NCI-H446 treated with DMSO at 0.1 percent for 48 hours (cell line): ENCODE data around the gene STX16.
"Not testable (repeated sequence)": the region's sequence is repeated elsewhere in the genome, so short reads cannot be mapped to it uniquely, and the experiment has no call there.

ENCODE experiments used
- DNase-seq: peaks from one replicate; lab custom pipeline; 2025; lab: John Stamatoyannopoulos, UW

The STX16 gene

DNA sequence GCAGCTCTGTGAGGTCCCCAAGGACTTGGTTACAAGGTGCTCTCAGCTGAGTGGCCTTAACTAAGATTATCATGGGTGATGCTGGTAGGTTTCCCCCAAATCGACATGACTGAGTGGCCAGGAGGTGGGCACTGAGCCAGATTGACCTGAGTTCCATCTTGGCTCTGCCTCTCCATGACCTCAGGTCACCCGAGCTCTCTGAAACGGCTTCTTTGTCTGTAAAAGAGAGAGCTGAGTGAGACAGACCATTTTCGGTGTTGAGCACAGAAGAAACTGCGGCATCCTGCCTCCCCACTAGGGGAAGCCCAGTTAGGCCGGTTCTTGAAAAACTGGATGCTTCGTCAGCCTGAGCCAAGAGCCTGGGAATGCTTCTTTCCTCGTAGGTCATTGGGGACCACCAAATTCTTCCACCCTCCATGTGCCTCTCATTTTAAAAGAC, 14.1 kb upstream of the STX16 start:
- DNase-seq = no peak

GRCh38 chr20:58637466-58638213, 13.4 kb upstream of the STX16 start:
- no peak for DNase-seq

DNA sequence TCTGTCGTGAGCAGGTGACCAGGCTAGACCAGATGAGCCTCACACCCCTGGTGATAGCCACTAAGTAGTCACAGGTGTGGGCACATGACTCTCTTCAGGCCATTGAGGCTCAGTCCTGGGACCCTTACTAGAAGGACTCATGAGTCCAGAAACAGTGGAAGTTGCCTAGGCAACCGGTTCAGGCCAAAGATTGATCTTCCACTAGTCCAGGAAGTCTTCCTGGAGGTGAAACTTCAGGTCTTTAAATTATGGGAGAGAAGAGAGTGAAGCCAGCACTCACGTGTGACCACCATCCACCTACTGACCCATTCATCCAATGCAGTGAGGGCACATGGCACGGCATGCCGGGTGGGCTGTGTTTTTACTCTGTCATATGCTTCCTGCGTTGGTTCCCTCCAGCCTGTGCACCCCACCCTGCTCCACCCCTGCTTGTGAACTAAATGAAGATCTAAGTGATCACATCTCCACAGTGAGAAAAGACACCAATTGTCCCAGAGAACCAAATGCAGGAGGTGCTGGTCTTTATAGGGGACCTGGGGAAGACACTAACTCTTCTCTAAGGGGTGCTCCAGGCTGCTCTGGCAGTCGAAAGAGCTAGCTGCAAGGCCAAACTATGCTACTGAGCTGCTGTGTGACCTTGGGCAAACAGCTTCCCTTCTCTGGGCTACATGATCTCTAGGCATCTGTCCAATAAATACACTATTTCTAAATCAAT, 12.5 kb upstream of the STX16 start:
- no peak for DNase-seq

DNA sequence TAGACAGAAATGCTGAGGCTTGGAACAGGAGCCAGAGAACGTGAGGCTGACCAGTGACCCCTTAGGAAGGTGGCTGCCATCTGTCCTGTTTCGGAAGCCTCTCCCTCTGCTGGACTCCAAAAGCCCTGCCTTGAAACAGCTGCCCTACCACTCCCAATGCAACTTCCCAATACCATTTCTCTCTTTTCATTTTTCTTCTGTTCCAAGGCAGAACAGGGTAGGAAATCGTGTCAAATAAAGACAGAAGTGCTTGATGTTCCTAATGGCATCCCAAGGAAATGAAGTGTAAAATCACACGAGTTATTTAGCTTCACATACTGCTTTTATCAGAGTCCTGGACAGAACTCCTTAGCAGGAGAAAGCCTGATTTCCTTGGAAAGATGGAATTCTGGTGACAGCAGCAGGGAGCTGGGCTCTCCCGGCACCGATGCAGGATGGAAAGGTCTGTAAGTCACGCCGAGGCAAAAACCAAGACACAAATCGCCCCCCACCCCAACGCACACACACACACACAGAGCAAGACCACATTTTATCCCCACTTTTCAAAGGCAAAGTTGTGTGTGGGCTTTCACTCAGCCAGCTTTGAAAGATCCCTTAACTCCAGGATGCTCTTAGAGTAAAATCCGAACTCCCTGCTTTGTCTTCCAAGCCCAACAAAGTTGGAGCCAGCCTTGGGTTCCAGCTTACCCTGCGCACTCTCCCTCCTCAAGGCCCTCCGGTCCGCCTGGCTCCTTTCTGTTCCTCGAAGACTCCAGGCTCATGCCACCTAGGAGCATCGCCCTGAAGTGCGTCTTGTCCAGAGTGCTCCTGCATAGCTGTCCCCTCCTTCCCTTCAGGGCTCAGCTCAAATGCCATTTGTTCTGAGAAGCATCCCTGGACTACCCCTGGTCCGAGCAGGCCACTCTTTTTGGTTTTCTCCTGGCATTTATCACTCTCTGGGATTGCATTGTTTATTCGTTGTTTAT, 11.6 kb upstream of the STX16 start:
- DNase-seq = no peak

GRCh38 chr20:58640446-58640845, 10.6 kb upstream of the STX16 start:
- no peak for DNase-seq

GRCh38 chr20:58642441-58642840, 8.6 kb upstream of the STX16 start:
- DNase-seq = no peak

DNA sequence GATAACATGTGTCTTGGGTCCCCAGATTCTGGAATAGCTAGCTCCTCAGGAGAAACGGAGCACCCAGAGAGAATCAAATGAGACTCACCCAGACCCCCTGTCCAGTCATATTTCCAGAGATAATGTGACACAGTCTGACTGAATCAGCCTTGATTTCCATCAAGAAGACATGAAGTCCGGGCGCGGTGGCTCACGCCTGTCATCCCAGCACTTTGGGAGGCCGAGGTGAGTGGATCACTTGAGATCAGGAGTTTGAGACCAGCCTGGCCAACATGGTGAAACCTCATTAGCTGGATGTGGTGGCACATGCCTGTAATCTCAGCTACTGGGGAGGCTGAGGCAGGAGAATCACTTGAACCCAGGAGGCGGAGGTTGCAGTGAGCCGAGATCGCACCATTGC, 8.2 kb upstream of the STX16 start:
- not testable (repeated sequence) for DNase-seq

GRCh38 chr20:58645412-58645968, 5.6 kb upstream of the STX16 start:
- no peak for DNase-seq

DNA sequence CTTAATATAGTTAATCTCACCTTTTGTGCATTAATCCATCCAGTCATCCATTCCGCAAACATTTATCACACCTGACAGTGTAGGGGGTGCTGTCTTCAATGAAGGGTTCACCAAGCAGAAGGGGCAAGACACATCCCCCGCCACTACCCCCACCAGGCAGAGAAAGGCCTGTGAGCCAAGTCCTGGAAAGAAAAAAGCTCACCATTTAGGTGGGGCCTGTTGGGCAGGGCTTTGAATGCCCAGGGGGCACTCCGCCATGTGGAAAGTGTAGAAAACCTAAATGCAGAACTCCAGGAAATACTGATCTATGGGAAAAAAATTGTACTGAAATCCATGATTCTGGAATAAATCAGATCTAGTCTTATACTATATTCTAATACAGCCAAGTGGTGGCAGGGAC, 4.8 kb upstream of the STX16 start:
- DNase-seq = no peak

GRCh38 chr20:58646703-58647102, 4.4 kb upstream of the STX16 start:
- DNase-seq = no peak

DNA sequence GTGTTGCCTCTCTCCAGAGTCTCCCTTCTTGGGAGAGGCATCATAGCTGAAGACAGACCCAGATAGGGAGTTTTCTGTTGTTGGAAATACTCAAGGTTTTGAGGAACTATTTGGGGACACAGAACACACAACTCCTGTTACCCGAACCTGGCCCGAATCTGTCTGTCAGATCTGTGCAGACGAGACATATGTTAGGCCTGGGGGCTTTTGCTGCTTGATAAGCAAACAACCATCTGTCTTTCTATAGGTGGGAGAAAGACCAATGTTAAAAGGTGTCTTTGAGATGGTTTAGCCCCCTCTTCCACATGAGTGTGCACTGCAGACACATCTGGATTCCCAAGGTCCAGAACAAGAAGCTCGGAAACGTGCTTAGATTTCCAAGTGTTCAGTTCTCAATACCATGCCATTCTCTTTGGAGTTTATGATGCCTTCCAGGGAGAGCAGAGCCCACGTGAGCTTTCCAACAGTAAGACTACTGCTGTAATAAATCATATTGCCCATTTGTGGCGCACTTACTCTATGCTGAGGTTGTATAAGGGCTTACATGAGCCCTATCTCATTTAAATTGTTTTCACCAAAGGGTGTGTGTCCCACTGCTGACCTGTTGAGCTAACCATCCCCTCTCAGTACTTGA, 3.8 kb upstream of the STX16 start:
- no peak for DNase-seq

GRCh38 chr20:58647796-58648501, 3.1 kb upstream of the STX16 start:
- DNase-seq = no peak

DNA sequence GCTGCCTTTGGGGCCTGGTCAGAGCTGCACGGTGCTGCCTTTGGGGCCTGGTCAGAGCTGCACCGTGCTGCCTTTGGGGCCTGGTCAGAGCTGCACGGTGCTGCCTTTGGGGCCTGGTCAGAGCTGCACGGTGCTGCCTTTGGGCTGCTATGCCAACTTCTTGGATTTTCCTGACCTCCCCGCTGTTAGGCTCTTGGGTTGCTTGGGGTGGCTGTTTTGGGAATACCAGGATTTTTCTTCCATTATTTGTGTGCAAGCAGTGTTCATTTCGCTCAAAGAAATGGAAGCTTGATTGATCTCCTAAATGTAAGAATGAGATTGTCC, 2.6 kb upstream of the STX16 start:
- DNase-seq = not testable (repeated sequence)

- DNase-seq = no peak
Measured at GRCh38 chr20:58649288-58650180, 1.5 kb upstream of the STX16 start.

- DNase-seq = no peak
Measured at GRCh38 chr20:58650181-58650775, 805 bp upstream of the STX16 start.

DNA sequence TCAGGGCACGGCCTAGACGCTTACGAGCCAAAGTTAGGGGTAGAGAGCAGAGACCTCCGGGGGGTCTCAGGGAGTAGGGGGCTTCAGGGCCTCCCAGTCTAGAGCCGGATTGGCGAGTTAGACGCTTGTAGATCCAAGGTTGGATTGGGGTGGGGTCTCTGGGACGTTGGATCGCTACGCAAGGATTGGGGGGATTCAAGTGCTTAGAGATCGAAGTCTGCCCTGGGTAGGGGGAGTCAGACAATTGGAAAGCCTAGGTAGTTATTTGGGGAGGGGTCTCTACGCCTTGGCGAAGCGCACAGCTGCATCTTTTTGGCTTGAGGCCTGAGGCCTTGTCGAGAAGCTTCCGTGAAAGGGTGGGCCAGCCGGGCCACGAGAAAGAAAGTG, 469 bp downstream of the STX16 start:
- no peak for DNase-seq

DNA sequence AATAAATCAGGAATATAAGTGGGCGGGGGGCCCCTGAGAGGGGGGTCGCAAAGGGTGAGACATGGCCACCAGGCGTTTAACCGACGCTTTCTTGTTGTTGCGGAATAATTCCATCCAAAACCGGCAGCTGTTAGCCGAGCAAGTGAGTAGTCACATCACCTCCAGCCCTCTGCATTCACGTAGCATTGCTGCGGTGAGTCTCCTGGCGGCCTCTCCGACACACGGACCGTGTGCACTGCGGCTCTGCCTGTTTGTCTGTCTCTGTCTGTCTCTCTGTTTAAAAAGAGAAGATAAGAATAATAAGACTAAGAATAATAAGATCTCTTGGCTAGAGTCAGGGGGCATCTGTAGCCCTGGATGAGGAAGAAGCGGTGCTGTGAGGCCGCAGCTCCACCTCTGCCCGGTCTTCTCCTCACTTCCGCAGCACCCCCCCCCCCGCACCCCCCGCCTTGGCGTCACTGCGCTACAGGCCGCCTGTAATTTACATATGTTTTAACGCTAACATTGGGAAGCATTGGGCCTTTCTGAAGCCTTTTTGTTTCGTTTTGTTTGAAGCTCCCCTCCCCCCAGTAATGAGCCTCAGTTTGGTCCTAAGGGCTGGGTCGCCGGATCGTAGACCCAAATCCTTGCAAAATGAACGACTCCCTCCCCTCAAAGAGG, 993 bp downstream of the STX16 start:
- no peak for DNase-seq

GRCh38 chr20:58652606-58653294, 1.7 kb downstream of the STX16 start:
- no peak for DNase-seq

- no peak for DNase-seq
Measured at GRCh38 chr20:58654337-58654736, 3.3 kb downstream of the STX16 start.
